ES-I3 (cell line): ENCODE results near the gene AGMO.

ENCODE experiments used
- H3K36me3 ChIP-seq: 2 replicates; pipeline ENCODE4 v1.6.1; 2013; ENCODE audit warnings: mild to moderate bottlenecking, low read length, control low read depth, moderate library complexity; ENCODE audit not compliant: insufficient read depth
- H3K4me1 ChIP-seq: 2 replicates; pipeline ENCODE4 v1.6.1; 2013; ENCODE audit warnings: mild to moderate bottlenecking, control low read depth, low read length; ENCODE audit not compliant: insufficient read depth
- H3K9ac ChIP-seq: 2 replicates; pipeline ENCODE4 v1.6.1; 2013; ENCODE audit warnings: low read depth, mild to moderate bottlenecking, low read length, moderate library complexity
- H3K9me3 ChIP-seq: 2 replicates; pipeline ENCODE4 v1.6.1; 2013; ENCODE audit warnings: mild to moderate bottlenecking, low read length, moderate library complexity; ENCODE audit not compliant: control insufficient read depth, insufficient read depth

Gene AGMO

GRCh38 chr7:15504351-15504750 lies 57.5 kb downstream of the AGMO start:
- no peak overlapping the region for H3K9ac ChIP-seq
- H3K36me3 ChIP-seq = no peaks in the 10 kb centered on the region
- H3K4me1 ChIP-seq = peaks cover 4% of the 10 kb centered on the region; the same call in 1 of the 2 replicates
- no peaks in the 10 kb centered on the region for H3K9me3 ChIP-seq

- no peaks in the 10 kb centered on the region for H3K9me3 ChIP-seq
- H3K9ac ChIP-seq = no peak overlapping the region
- H3K36me3 ChIP-seq = no peaks in the 10 kb centered on the region
- peaks cover 4% of the 10 kb centered on the region; the same call in 1 of the 2 replicates for H3K4me1 ChIP-seq
These were observed 58.1 kb downstream of the AGMO start for GRCh38 chr7:15503603-15504290.

GRCh38 chr7:15498465-15498864 lies 63.4 kb downstream of the AGMO start:
- H3K4me1 ChIP-seq = no peaks in the 10 kb centered on the region

GRCh38 chr7:15495170-15495569 lies 66.6 kb downstream of the AGMO start:
- no peaks in the 10 kb centered on the region for H3K4me1 ChIP-seq
- no peak overlapping the region for H3K9ac ChIP-seq
- H3K9me3 ChIP-seq = no peaks in the 10 kb centered on the region
- no peaks in the 10 kb centered on the region for H3K36me3 ChIP-seq

More at GRCh38 chr7:15498465-15498864, 63.4 kb downstream of the AGMO start:
- Histone ChIP-seq H3K9me3 (no peaks in the 10 kb centered on the region), H3K36me3 (no peaks in the 10 kb centered on the region), H3K9ac (no peak overlapping the region)

GRCh38 chr7:15494711-15495110 lies 67.1 kb downstream of the AGMO start:
- Histone ChIP-seq H3K9ac (no peak overlapping the region), H3K36me3 (no peaks in the 10 kb centered on the region), H3K9me3 (no peaks in the 10 kb centered on the region)

GRCh38 chr7:15491361-15491760 lies 70.5 kb downstream of the AGMO start:
- Histone ChIP-seq H3K9me3 (no peaks in the 10 kb centered on the region), H3K4me1 (no peaks in the 10 kb centered on the region), H3K36me3 (no peaks in the 10 kb centered on the region), H3K9ac (no peak overlapping the region)

More at GRCh38 chr7:15494711-15495110, 67.1 kb downstream of the AGMO start:
- no peaks in the 10 kb centered on the region for H3K4me1 ChIP-seq

- H3K9ac ChIP-seq = no peak overlapping the region
- H3K4me1 ChIP-seq = no peaks in the 10 kb centered on the region
- no peaks in the 10 kb centered on the region for H3K36me3 ChIP-seq
- no peaks in the 10 kb centered on the region for H3K9me3 ChIP-seq
These were observed 71.5 kb downstream of the AGMO start for GRCh38 chr7:15490291-15490690.

GRCh38 chr7:15489861-15490260 lies 72.0 kb downstream of the AGMO start:
- Histone ChIP-seq H3K9me3 (no peaks in the 10 kb centered on the region), H3K36me3 (no peaks in the 10 kb centered on the region), H3K9ac (no peak overlapping the region), H3K4me1 (no peaks in the 10 kb centered on the region)

- Histone ChIP-seq H3K36me3 (no peaks in the 10 kb centered on the region), H3K9me3 (no peaks in the 10 kb centered on the region), H3K9ac (no peak overlapping the region), H3K4me1 (no peaks in the 10 kb centered on the region)
These were observed 72.4 kb downstream of the AGMO start for GRCh38 chr7:15489383-15489782.

GRCh38 chr7:15488401-15488800 lies 73.4 kb downstream of the AGMO start:
- H3K9ac ChIP-seq = no peak overlapping the region
- H3K36me3 ChIP-seq = no peaks in the 10 kb centered on the region
- no peaks in the 10 kb centered on the region for H3K9me3 ChIP-seq
- no peaks in the 10 kb centered on the region for H3K4me1 ChIP-seq

GRCh38 chr7:15487896-15488295 lies 73.9 kb downstream of the AGMO start:
- H3K36me3 ChIP-seq = no peaks in the 10 kb centered on the region
- H3K9me3 ChIP-seq = no peaks in the 10 kb centered on the region
- no peaks in the 10 kb centered on the region for H3K4me1 ChIP-seq
- no peak overlapping the region for H3K9ac ChIP-seq

GRCh38 chr7:15485998-15486397 lies 75.8 kb downstream of the AGMO start:
- H3K9ac ChIP-seq = no peak overlapping the region
- H3K36me3 ChIP-seq = no peaks in the 10 kb centered on the region
- no peaks in the 10 kb centered on the region for H3K9me3 ChIP-seq
- H3K4me1 ChIP-seq = no peaks in the 10 kb centered on the region

GRCh38 chr7:15485431-15485830 lies 76.4 kb downstream of the AGMO start:
- Histone ChIP-seq H3K9ac (no peak overlapping the region), H3K36me3 (no peaks in the 10 kb centered on the region), H3K9me3 (no peaks in the 10 kb centered on the region), H3K4me1 (no peaks in the 10 kb centered on the region)

GRCh38 chr7:15481132-15481531 lies 80.7 kb downstream of the AGMO start:
- H3K4me1 ChIP-seq = no peaks in the 10 kb centered on the region
- no peaks in the 10 kb centered on the region for H3K36me3 ChIP-seq
- H3K9me3 ChIP-seq = no peaks in the 10 kb centered on the region
- H3K9ac ChIP-seq = no peak overlapping the region

- no peaks in the 10 kb centered on the region for H3K9me3 ChIP-seq
- H3K9ac ChIP-seq = no peak overlapping the region
- H3K36me3 ChIP-seq = no peaks in the 10 kb centered on the region
- H3K4me1 ChIP-seq = no peaks in the 10 kb centered on the region
These were observed 83.4 kb downstream of the AGMO start for GRCh38 chr7:15478401-15478800.
